Measurements from ENCODE around the gene PLXNA1.

The PLXNA1 gene

GRCh38 chr3:126967386-126967785, 15.5 kb upstream of the PLXNA1 start:
- no peak for DNase-seq (ENCODE audit: low read depth, low spot score)

DNA sequence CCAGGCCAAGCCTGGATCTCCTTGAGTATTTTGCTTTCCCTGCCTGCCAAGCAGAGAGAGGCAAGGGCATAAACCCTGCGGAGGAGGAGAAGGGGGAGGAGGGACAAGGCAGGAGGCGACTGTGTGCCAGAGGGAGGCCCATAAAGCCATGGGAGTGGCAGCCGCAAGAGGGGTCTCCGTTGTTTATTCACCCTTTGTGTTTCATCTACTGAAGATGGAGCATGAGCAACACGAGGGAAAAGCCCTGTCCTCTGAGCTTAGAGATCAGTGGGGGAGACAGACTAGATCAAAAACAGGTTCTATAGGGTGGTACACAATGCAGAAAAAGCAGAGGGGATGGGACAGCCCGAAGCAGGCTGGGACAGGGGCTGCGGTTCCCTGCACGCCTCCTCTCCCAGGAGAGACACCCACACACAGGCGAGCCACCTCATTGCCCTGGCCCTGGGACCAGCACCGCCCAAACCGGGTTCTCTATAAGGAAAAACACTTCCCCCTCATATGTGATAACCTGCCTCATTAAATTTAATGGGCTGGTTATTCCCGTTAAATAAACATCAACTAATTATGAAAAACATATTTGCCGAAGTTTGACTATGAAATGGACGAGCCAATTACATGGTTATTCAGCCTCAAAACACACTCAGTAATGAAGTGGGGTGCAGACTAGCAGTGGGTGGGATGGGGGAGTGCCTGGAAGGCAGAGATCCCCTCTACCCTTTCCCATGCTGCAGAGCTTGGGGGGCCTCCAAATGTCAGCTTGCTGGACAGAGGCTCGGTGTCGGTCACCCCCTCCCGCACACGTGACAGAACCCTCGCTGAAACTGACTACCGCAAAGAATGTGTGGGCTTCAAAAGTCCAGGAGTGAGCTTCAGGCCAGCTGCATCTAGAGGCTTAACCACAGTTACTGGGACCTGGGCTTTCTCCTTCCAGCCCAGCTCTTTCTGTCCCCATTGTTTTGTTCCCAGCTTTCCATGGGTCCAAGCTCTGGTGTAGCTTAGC, 14.2 kb upstream of the PLXNA1 start:
- no peak for DNase-seq (ENCODE audit: low read depth, low spot score)

DNA sequence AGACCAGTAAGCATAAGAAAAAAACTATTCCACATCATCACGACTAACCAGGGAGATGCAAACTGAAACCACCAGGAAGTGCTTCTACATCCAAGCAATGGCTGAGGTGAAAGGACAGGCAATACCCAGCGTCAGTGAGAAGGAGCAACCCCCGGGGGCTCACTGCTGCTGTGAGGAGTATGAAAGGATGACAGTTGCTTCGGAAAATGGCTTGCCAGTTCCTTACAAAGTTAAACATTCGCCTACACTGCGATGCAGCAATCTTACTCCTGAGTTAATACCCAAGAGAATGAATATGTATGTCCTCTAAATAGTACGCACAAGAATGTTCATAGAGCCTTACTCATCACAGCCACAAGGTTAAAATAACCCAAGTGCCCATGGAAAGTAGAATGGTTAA, 13.3 kb upstream of the PLXNA1 start:
- DNase-seq (ENCODE audit: low read depth, low spot score) = no peak

- no peak for DNase-seq (ENCODE audit: low read depth, low spot score)
Measured at GRCh38 chr3:126970101-126970500, 12.8 kb upstream of the PLXNA1 start.

GRCh38 chr3:126970921-126971320, 12.0 kb upstream of the PLXNA1 start:
- DNase-seq (ENCODE audit: low read depth, low spot score) = no peak

GRCh38 chr3:126971891-126972351, 11.0 kb upstream of the PLXNA1 start:
- peak; percentile 78 for DNase-seq (ENCODE audit: low read depth, low spot score)

DNA sequence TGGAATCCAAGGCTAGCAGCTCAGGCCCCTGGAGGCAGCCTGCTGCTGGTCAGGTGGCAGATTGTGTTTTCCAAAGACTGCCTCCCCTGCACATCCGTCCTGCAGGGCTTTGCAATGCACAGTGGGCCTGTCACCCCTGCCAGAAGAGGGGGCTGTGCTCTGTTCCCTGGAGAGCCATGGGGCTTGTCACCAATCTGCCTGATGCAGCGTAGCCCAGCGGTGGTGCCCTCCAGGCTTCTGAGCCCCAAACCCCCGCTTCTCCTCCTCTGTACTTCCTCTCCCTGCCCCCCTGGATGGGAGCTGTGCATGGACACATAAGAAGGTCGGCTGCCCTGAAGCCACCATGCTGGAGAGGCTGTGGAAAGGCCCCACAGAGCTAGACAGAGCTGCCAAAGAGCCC, 10.0 kb upstream of the PLXNA1 start:
- peak; percentile 49 for DNase-seq (ENCODE audit: low read depth, low spot score)

DNA sequence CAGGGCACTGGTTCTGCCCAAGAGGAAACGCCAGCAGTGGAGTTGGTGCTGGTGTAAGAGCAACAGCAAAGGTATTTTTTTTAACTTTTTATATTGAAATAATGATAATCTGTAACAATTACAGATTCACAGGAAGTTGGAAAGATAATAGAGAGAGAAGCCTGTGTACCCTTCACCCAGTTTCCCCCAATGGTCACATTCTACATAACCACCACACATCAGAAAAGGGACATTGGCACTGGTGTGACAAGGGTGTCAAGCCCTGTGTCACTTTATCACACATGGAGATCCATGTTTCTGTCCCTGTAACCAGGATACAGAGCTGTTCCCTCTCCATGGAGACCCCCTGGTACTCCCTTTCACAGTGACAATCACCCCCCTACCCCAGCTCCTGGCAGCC, 9.1 kb upstream of the PLXNA1 start:
- DNase-seq (ENCODE audit: low read depth, low spot score) = no peak

DNA sequence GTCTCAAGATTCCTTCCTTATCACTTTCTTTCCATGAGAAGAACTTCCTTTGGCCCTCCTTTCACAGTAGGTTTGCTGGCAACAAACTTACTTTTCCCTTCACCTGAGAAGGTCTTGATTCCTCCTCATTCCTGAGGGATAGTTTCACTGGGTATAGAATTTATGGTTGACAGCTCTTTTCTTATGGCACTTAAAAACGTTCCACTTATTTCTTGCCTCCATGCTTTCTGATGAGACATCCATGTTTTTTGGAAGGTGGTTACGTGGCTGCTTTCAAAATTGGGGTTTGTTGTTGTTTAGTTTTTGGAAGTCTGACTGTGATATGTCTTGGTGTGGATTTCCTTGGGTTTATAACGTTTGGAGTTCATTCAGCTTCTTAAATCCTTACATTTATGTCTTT, 8.2 kb upstream of the PLXNA1 start:
- no peak for DNase-seq (ENCODE audit: low read depth, low spot score)

DNA sequence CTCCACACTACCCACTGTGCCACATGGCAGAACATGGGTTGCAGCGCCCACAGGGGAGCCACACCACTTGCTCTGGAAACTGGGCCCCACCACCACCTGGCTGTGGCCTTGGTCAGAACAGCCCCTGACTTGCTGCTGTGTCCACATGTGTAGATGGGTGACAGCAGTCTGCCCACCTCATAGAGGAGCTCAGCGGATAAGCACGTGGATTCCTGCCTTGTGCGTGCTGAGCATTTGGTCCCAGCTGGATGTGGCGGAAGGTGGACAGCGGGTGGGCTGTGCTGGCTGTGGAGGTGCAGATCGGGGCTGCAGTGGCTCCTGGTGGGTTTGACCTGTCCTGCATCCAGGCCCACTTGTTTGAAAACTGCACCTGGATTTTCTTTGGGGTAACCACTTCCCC, 6.0 kb upstream of the PLXNA1 start:
- no peak for DNase-seq (ENCODE audit: low read depth, low spot score)

DNA sequence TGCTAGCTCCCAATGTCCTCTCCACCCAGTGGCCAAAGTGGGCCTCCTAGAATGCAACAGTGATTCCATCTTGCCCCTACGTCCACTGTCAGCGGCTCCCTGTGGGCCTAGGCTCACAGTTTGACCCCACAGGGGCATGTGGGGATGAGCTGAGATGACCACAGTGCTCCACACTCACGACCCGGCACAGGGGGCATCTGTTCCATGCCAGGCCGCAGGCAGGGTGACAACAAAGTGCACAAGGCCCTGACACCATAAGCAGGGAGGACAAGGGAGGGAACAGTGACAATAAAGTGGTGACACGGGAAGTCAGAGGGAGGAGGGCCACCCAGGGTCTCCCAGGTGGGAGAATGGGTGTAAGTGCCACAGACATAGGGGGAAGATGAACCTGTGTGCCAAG, 5.1 kb upstream of the PLXNA1 start:
- no peak for DNase-seq (ENCODE audit: low read depth, low spot score)

DNA sequence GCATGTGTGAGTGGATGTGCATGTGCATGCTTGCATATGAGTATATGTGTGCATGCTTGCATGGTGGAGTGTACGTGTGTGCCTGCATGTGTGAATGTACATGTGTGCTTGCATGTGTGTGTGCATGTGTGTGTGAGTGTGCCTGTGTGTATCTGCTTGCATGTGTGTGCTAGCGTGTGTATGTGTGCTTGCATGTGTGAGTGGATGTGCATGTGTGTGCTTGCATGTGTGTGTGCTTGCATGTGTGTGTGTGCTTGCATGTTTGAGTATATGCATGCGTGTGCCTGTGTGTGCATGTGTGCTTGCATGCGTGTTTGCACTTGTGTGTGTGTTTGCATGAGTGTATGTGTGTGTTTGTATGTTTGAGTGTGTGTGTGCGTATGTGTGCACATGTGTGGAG, 4.6 kb upstream of the PLXNA1 start:
- DNase-seq (ENCODE audit: low read depth, low spot score) = no peak

- DNase-seq (ENCODE audit: low read depth, low spot score) = no peak
Measured at GRCh38 chr3:126979046-126979628, 3.8 kb upstream of the PLXNA1 start.

GRCh38 chr3:126980266-126980811, 2.6 kb upstream of the PLXNA1 start:
- DNase-seq (ENCODE audit: low read depth, low spot score) = no peak

DNA sequence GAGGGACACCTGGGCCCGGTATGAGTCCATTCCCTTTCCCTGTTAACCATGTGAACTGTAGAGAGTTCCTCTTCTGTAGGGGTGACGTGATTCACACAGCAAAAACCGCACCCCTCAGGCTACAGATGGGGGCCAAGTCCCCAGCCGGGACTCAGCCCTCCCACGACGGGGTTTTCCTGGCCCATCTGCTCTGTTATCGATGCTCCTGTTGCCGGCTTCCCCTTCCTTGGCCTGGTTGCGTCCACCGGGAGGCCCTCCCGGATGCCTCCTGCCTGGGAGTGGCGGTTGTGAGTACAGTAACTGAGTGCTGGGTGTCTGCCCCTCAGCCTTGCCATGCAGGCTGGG, 817 bp upstream of the PLXNA1 start:
- no peak for DNase-seq (ENCODE audit: low read depth, low spot score)

- DNase-seq (ENCODE audit: low read depth, low spot score) = no peak
Measured at GRCh38 chr3:126983276-126983652, 349 bp downstream of the PLXNA1 start.

DNA sequence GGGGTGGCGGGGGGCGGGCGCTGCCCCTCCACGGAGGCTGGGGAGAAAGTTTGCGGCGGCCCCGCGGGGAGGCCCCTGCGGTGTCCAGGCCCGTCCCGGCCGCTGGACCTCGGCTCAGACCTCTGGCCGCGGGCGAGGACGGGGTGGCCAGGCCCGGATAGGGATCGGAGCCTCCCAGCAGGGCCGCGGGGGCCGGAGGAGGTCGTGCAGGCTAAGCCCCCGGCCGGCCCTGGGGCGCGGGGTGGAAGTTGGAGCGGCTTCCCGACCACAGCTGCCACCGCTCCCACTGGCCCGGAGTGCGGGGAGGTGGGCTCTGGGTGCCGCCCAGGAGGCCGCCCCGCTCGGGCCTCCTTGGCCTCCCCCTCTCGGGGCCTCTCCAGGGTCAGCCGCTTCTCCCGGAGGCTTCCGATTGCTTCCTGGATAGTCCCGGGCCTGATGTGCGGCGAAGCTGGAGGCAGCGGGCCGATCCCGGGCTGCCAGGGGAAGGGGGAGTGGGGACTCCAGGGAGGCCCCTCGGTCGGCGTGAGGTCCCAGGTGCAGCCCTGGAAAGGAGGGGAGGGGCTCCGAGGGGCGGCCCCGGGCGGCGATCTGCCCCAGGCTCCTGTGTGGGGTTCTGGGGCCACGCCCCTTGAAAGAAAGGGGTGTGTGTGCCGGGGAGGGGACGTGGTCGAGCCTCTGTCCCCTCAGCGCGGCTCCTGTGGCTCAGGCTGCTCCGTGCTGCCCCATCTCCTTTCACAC, 907 bp downstream of the PLXNA1 start:
- DNase-seq (ENCODE audit: low read depth, low spot score) = peak; percentile 58

DNA sequence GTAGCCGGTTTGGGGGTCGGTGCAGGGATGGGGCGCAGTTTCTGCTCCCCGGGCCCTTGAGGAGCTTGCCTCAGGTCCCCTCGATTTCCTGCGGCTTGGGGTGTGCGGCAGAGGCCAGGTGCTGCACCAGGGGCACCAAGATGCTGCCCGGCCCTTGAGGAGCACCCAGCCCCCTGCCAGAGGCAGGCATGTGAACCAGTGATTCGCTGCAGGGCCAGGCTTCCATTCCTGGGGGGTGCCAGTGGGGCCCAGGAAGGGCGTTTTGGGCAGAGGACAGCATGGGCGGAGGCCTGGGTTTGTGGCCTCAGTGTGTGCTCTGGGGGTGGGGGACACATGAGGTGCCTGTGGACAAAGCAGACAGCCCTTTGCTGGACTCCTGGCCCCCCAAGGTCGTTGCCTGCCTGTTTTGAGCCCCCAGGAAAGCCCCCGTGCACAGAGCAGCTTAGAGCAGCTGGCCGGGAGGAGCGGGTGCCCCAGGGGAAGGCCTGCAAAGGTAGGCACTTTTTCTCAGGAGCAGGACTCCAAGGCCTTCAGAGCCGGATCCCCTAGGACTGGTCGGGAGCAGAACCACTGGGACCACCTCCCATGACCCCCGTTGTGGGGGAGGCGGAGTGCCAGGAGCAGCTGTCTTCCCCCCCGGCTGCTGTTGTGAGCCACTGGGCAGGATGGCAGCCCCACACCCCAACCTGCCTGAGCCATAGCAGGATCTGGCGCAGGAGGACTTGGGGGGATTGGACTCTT, 1.6 kb downstream of the PLXNA1 start:
- DNase-seq (ENCODE audit: low read depth, low spot score) = no peak

- DNase-seq (ENCODE audit: low read depth, low spot score) = no peak
Measured at GRCh38 chr3:126985132-126985985, 2.4 kb downstream of the PLXNA1 start.

DNA sequence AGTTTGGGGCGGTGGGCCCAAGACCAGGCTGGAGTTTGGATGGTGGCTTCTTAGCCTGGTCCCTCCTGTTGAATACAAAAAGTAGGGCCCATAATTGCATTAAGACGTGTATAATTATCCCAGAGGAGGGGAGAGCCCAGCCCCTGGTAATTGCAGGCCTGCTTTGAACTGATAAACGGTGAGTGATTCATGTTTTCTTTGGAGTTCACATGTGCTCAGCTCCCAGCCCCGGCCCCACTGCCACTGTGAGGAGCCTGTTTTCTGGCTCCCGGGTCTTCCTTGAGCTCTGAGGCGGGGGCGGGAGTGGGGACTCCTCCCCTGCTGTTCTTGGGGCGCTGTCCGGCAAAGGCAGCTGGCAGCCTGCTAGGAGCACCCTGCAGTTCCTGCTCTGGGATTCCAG, 3.1 kb downstream of the PLXNA1 start:
- no peak for DNase-seq (ENCODE audit: low read depth, low spot score)

GRCh38 chr3:126987129-126987528, 4.2 kb downstream of the PLXNA1 start:
- no peak for DNase-seq (ENCODE audit: low read depth, low spot score)
